Measurements from ENCODE around the gene SH3BP2. TPM values are rescaled to one million over a fixed set of nuclear protein-coding genes. Genes with fewer than 3 reads are reported as not detected.

The SH3BP2 gene
- total RNA-seq, 1 experiment from 2014 or later: 54.0 TPM

DNA sequence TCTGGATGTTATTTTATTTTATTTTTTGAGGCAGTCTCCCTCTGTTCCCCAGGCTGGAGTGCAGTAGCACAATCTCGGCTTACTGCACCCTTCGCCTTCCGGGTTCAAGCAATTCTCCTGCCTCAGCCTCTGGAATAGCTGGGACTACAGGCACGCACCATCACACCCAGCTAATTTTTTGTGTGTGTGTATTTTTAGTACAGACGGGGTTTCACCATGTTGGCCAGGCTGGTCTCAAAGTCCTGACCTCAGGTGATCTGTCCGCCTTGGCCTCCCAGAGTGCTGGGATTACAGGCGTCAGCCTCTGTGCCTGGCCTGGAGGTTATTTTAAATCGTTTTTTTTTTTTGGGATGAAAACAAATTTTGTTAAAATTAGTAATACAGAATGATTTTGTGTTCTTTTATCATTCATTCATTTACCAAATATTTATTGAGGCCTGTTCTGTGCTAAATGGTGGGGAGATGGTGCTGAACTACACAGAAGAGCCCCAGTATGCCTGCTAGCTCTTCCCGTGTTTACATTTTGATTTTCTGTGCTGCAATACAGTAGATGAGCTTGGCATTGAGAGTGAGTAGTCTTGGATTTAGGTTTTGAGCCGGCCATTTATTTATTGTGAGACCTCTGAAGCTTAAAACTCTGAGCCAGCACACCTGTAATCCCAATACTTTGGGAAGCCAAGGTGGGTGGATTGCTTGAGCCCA, 73.4 kb downstream of the SH3BP2 start:
- Histone ChIP-seq H4K20me1 (ENCODE audit: insufficient read depth) (no peaks in the 10 kb centered on the region; the same call in 1 of the 2 replicates), H3K36me3 (ENCODE audit: low read depth) (no peaks in the 10 kb centered on the region), H3K27me3 (ENCODE audit: insufficient read depth, low read depth) (no peaks in the 10 kb centered on the region), H2AFZ (no peak overlapping the region), H3K27ac (no peak overlapping the region), H3K4me2 (no peak overlapping the region), H3K4me3 (no peak overlapping the region), H3K4me1 (replicated peaks; ENCODE audit: insufficient read depth) (peaks cover 3% of the 10 kb centered on the region), H3K9me3 (ENCODE audit: insufficient read depth, low read depth) (no peaks in the 10 kb centered on the region), H3F3A (ENCODE audit: insufficient read depth, low read depth) (no peaks in the 10 kb centered on the region), H3K79me2 (ENCODE audit: low read depth) (peaks cover 27% of the 10 kb centered on the region; the same call in 1 of the 2 replicates), H3K9me2 (ENCODE audit: insufficient read depth) (no peaks in the 10 kb centered on the region)
- BruUV-seq (replicated peaks): no TSS peak
- POLR2A ChIA-PET (ENCODE audit: unreplicated experiment): no interaction called here
- no peak for DNase-seq
- intact Hi-C loops (cut with micrococcal nuclease; ENCODE audit: unreplicated experiment): no loop called here
- no peak for TF ChIP-seq EZH2 (IDR thresholded peaks at IDR 0.05; ENCODE audit: low read depth)
- TF ChIP-seq, protein P1, sequence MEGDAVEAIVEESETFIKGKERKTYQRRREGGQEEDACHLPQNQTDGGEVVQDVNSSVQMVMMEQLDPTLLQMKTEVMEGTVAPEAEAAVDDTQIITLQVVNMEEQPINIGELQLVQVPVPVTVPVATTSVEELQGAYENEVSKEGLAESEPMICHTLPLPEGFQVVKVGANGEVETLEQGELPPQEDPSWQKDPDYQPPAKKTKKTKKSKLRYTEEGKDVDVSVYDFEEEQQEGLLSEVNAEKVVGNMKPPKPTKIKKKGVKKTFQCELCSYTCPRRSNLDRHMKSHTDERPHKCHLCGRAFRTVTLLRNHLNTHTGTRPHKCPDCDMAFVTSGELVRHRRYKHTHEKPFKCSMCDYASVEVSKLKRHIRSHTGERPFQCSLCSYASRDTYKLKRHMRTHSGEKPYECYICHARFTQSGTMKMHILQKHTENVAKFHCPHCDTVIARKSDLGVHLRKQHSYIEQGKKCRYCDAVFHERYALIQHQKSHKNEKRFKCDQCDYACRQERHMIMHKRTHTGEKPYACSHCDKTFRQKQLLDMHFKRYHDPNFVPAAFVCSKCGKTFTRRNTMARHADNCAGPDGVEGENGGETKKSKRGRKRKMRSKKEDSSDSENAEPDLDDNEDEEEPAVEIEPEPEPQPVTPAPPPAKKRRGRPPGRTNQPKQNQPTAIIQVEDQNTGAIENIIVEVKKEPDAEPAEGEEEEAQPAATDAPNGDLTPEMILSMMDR (conservative IDR thresholded peaks at IDR 0.05): no peak
- CTCF ChIA-PET: interaction anchor here (0.6 to 0.7 kb wide), 2 partner anchors 60 to 101 kb away, joined by 6 to 8 read pairs; no protein-coding TSS in a partner anchor

DNA sequence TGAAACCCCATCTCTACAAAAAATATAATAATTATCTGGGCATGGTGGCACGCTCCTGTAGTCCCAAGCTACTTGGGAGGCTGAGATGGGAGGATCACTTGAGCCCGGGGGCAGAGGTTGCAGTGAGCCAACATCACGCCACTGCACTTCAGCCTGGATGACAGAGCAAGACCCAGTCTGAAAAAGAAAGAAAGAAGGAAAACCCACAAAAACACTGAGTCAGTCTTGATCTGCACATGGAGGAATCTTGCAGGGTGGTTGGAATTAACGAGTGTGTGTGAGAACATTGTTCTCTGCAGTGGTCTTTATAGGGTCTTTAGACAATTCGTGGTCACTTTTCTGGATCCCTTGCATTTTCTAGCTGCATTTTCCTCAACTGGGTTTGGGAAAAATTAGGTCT, 74.0 kb downstream of the SH3BP2 start:
- Histone ChIP-seq H3K4me1 (replicated peaks; ENCODE audit: insufficient read depth) (no peaks in the 10 kb centered on the region; the same call in 1 of the 2 replicates), H2AFZ (no peak overlapping the region), H3K27me3 (ENCODE audit: insufficient read depth, low read depth) (no peaks in the 10 kb centered on the region), H4K20me1 (ENCODE audit: insufficient read depth) (no peaks in the 10 kb centered on the region; the same call in 1 of the 2 replicates), H3K4me2 (no peak overlapping the region), H3K36me3 (ENCODE audit: low read depth) (no peaks in the 10 kb centered on the region), H3K4me3 (no peak overlapping the region), H3K9me2 (ENCODE audit: insufficient read depth) (no peaks in the 10 kb centered on the region), H3K27ac (no peak overlapping the region), H3F3A (ENCODE audit: insufficient read depth, low read depth) (no peaks in the 10 kb centered on the region), H3K9me3 (ENCODE audit: insufficient read depth, low read depth) (no peaks in the 10 kb centered on the region), H3K79me2 (ENCODE audit: low read depth) (peaks cover 21% of the 10 kb centered on the region; the same call in 1 of the 2 replicates)
- intact Hi-C loops (cut with micrococcal nuclease; ENCODE audit: unreplicated experiment): no loop called here
- no TSS peak for BruUV-seq (replicated peaks)
- POLR2A ChIA-PET (ENCODE audit: unreplicated experiment): no interaction called here
- CTCF ChIA-PET: no interaction called here
- TF ChIP-seq, protein P1 (conservative IDR thresholded peaks at IDR 0.05): no peak
- DNase-seq: no peak

DNA sequence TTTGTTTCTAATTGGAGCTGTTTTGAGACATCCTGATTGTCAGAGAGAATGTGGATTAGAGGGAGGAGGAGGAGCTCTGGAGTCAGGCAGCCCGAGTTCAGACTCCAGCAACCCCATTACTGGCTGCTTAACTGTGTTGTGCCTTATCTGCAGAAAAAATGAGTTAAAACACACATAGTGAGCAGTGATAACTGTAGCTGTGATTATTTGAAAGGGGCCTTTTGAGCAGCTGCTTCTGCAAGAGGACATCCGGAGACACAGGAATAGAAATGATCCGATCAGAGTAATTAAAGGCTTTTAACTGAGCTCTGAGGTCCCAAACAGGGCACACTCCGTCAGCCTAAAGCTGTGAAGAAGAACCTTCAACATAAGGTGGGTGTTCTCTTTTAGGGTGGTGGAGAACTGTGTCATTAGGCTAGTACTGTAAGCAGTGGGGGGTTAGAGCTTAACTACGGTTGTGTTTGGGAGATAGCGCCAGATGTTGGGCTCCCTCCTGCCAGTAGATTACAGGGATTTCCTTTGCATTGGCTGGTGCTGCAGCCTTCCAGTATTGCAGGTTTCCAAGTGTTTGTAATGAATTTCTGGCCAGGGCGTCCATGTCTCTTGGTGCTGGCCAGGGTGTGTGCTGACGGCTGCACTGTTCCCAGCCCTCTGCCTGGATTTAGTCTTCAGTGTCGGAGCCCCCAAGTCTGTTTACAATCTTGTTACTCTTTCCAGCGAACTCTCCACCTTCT, 75.0 kb downstream of the SH3BP2 start:
- H3K27ac ChIP-seq: no peak overlapping the region
- H3K9me3 ChIP-seq (ENCODE audit: insufficient read depth, low read depth): no peaks in the 10 kb centered on the region
- H3K4me3 ChIP-seq: no peak overlapping the region
- no peaks in the 10 kb centered on the region for H3F3A ChIP-seq (ENCODE audit: insufficient read depth, low read depth)
- intact Hi-C loops (cut with micrococcal nuclease; ENCODE audit: unreplicated experiment): no loop called here
- no peaks in the 10 kb centered on the region for H3K36me3 ChIP-seq (ENCODE audit: low read depth)
- no TSS peak for BruUV-seq (replicated peaks)
- no peaks in the 10 kb centered on the region for H4K20me1 ChIP-seq (ENCODE audit: insufficient read depth)
- TF ChIP-seq, protein P1 (conservative IDR thresholded peaks at IDR 0.05): no peak
- no peak for TF ChIP-seq EZH2 (IDR thresholded peaks at IDR 0.05; ENCODE audit: low read depth)
- H3K27me3 ChIP-seq (ENCODE audit: insufficient read depth, low read depth): no peaks in the 10 kb centered on the region
- ChIA-PET CTCF (no interaction called here), POLR2A (ENCODE audit: unreplicated experiment) (interaction anchor here (0.6 kb wide), 1 partner anchor 241 kb away, joined by 4 read pairs; no protein-coding TSS in a partner anchor)
- H3K9me2 ChIP-seq (ENCODE audit: insufficient read depth): no peaks in the 10 kb centered on the region
- no peak for DNase-seq
- H3K4me1 ChIP-seq (replicated peaks; ENCODE audit: insufficient read depth): no peaks in the 10 kb centered on the region
- H2AFZ ChIP-seq: no peak overlapping the region
- H3K79me2 ChIP-seq (ENCODE audit: low read depth): peaks cover 21% of the 10 kb centered on the region
- no peak overlapping the region for H3K4me2 ChIP-seq

All from PC-9 (cell line).